Measurements from ENCODE around the gene AMPD2. TPM values are rescaled to one million over a fixed set of nuclear protein-coding genes. Genes with fewer than 3 reads are reported as not detected.
A peak's percentile ranks its signal among the peaks of the same experiment; 100 is the strongest.

Gene AMPD2
- total and polyA plus RNA-seq, 9 of the 15 experiments (the other 6 are each of a cell fraction or from before 2014, with no cell fraction given), result 2.0 to 77.7 (median 28.2) TPM

- TF ChIP-seq KLF16 (IDR thresholded peaks at IDR 0.05) (no peak), SMARCE1 (IDR thresholded peaks at IDR 0.05) (peak; percentile 56; the same call in 1 of the 2 replicates), ZKSCAN3 (CRISPR knock-in tag; IDR thresholded peaks at IDR 0.05) (no peak), ARID4B (CRISPR knock-in tag; IDR thresholded peaks at IDR 0.05) (no peak), CTBP1 (IDR thresholded peaks at IDR 0.05; ENCODE audit: borderline replicate concordance) (peak; percentile 48; the same call in 1 of the 2 replicates), CHD7 (IDR thresholded peaks at IDR 0.05; ENCODE audit: low read depth, low read length) (no peak), ZNF282 (CRISPR knock-in tag; IDR thresholded peaks at IDR 0.05) (no peak), ATF7 (IDR thresholded peaks at IDR 0.05) (peak; percentile 29; the same call in 1 of the 2 replicates), MYC (IDR thresholded peaks at IDR 0.05; ENCODE audit: low read depth, low read length) (peak; percentile 33), MYC (CRISPR knock-in tag; IDR thresholded peaks at IDR 0.05; ENCODE audit: borderline replicate concordance, low read depth) (no peak), ZNF140 (CRISPR knock-in tag; IDR thresholded peaks at IDR 0.05) (no peak)
These were observed 20.7 kb downstream of the AMPD2 start (continued) for GRCh38 chr1:109640285-109640865.
